SKM-1 (cell line): Measurements from ENCODE around the gene ALDH16A1.

ENCODE experiments used
- DNase-seq: peaks from one replicate; lab custom pipeline; 2025; ENCODE audit not compliant: unreplicated experiment; lab: John Stamatoyannopoulos, UW

Gene ALDH16A1

GRCh38 chr19:49453013-49453756 lies at the start of gene ALDH16A1:
Gene ALDH16A1 (plus strand): TSS chr19:49453225. CDS start chr19:49453332, 107 bp downstream.
- peak; percentile 61 for DNase-seq

- no peak for DNase-seq
These were observed 49.4 kb upstream of the ALDH16A1 start for GRCh38 chr19:49403404-49404187.

GRCh38 chr19:49407079-49407478 lies 45.9 kb upstream of the ALDH16A1 start:
- DNase-seq: no peak

- no peak for DNase-seq
These were observed 45.5 kb upstream of the ALDH16A1 start for GRCh38 chr19:49407482-49408015.

- no peak for DNase-seq
These were observed 44.1 kb upstream of the ALDH16A1 start for GRCh38 chr19:49408816-49409440.

GRCh38 chr19:49409441-49410029 lies 43.5 kb upstream of the ALDH16A1 start:
- peak; percentile 20 for DNase-seq

- DNase-seq: no peak
These were observed 41.2 kb upstream of the ALDH16A1 start for GRCh38 chr19:49411681-49412326.

- no peak for DNase-seq
These were observed 39.7 kb upstream of the ALDH16A1 start for GRCh38 chr19:49413348-49413747.

- no peak for DNase-seq
These were observed 38.8 kb upstream of the ALDH16A1 start for GRCh38 chr19:49414256-49414655.

- DNase-seq: no peak
These were observed 37.8 kb upstream of the ALDH16A1 start for GRCh38 chr19:49415102-49415809.

- no peak for DNase-seq
These were observed 37.2 kb upstream of the ALDH16A1 start for GRCh38 chr19:49415810-49416200.

- DNase-seq: no peak
These were observed 35.9 kb upstream of the ALDH16A1 start for GRCh38 chr19:49417088-49417487.

- no peak for DNase-seq
These were observed 34.5 kb upstream of the ALDH16A1 start for GRCh38 chr19:49418511-49418910.

- no peak for DNase-seq
These were observed 33.9 kb upstream of the ALDH16A1 start for GRCh38 chr19:49419173-49419572.

GRCh38 chr19:49420227-49420626 lies 32.8 kb upstream of the ALDH16A1 start:
- DNase-seq: no peak

- DNase-seq: no peak
These were observed 31.8 kb upstream of the ALDH16A1 start for GRCh38 chr19:49421039-49421877.

GRCh38 chr19:49421878-49422202 lies 31.2 kb upstream of the ALDH16A1 start:
- DNase-seq: no peak

GRCh38 chr19:49422407-49423070 lies 30.5 kb upstream of the ALDH16A1 start:
- no peak for DNase-seq
